SU-DHL-6 (cell line): Measurements from ENCODE around the gene DDX56.

Experiments used
- EZH2phosphoT487 ChIP-seq: fragments of 200-600 bp; sonication (generic), shearing (Covaris generic); conservative IDR thresholded peaks from 2 replicates; pipeline ENCODE4 v1.6.1; 2018; ENCODE audit warnings: mild to moderate bottlenecking, antibody characterized with exemption, low read length, moderate library complexity, mixed read lengths
- TF ChIP-seq, protein P1 (sequence below): fragments of 200-600 bp; sonication (generic); IDR thresholded peaks from one replicate; pipeline ENCODE4 v1.5.1; 2017; ENCODE audit warnings: antibody characterized with exemption, mild to moderate bottlenecking, low read length, moderate library complexity; ENCODE audit not compliant: insufficient read depth, poor library complexity, severe bottlenecking

DNA sequence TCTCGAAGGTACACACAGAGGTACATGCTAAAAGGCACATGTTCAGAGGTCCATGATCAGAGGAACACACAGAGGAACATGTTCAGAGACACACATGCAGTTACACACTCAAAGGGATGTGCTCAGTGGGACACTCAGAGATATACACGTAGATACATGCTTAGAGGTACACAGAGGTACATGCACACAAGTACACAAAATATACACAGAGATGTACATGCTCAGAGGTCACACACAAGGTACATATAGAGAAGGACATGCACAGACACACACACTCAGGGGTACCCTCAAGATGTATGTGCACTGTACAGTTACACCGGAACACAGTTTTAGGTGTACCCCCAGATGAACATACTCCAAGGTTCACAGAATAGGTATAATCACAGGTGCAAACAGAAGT is 51.4 kb downstream of the DDX56 start:
- TF ChIP-seq, protein P1, sequence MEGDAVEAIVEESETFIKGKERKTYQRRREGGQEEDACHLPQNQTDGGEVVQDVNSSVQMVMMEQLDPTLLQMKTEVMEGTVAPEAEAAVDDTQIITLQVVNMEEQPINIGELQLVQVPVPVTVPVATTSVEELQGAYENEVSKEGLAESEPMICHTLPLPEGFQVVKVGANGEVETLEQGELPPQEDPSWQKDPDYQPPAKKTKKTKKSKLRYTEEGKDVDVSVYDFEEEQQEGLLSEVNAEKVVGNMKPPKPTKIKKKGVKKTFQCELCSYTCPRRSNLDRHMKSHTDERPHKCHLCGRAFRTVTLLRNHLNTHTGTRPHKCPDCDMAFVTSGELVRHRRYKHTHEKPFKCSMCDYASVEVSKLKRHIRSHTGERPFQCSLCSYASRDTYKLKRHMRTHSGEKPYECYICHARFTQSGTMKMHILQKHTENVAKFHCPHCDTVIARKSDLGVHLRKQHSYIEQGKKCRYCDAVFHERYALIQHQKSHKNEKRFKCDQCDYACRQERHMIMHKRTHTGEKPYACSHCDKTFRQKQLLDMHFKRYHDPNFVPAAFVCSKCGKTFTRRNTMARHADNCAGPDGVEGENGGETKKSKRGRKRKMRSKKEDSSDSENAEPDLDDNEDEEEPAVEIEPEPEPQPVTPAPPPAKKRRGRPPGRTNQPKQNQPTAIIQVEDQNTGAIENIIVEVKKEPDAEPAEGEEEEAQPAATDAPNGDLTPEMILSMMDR, result no peak
- TF ChIP-seq EZH2phosphoT487, result no peak
